Sigmoid colon (tissue), 4 donors: ENCODE data around the gene CRYGS.

Experiments used
- CTCF ChIP-seq, 4 experiments: fragments of 450-650 bp in 3 of 4; fragments of 200-600 bp in 1 of 4; IDR thresholded peaks; one replicate each; pipeline ENCODE4 v1.5.1; 2016 to 2019; ENCODE audit warnings: antibody characterized with exemption in 4 of 4, mild to moderate bottlenecking in 3 of 4, moderate library complexity in 2 of 4
- POLR2A ChIP-seq, 2 donors: fragments of 450-650 bp; IDR thresholded peaks; one replicate each; pipeline ENCODE4 v1.6.1; 2016; ENCODE audit warnings: antibody characterized with exemption in 2 of 2, mild to moderate bottlenecking in 2 of 2, moderate library complexity in 2 of 2
- POLR2AphosphoS5 ChIP-seq, 4 donors: sonication (generic); formaldehyde crosslinking; IDR thresholded peaks; one replicate each; pipeline ENCODE4 v1.6.1; 2017; ENCODE audit warnings: antibody characterized with exemption in 4 of 4

DNA sequence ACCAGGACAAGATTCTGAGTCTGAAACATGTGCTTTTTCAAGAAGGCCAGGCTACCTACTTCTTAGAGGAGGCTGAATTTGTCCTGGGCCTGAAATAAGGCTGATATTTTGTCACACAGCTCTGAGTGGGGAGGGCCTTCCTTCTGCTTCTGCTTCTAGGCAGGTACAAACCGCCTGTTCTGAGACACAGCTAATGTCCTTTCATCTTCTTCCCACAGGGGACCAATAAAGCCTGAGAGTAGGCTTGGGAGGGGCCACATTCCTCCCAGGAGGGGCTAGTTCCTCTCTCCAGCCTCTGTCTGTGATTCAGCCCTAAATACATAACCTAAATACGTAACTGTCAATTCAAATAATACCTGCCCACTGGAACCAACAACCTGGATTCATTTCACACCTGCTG, 34.8 kb downstream of the CRYGS start:
- TF ChIP-seq CTCF (IDR thresholded peaks at IDR 0.05): no peak
- TF ChIP-seq POLR2AphosphoS5 (IDR thresholded peaks at IDR 0.05): no peak
- no peak for TF ChIP-seq POLR2A (IDR thresholded peaks at IDR 0.05)
